ENCODE measurements around the gene AIM2.
A peak's percentile ranks its signal among the peaks of the same experiment; 100 is the strongest.

AIM2 gene

DNA sequence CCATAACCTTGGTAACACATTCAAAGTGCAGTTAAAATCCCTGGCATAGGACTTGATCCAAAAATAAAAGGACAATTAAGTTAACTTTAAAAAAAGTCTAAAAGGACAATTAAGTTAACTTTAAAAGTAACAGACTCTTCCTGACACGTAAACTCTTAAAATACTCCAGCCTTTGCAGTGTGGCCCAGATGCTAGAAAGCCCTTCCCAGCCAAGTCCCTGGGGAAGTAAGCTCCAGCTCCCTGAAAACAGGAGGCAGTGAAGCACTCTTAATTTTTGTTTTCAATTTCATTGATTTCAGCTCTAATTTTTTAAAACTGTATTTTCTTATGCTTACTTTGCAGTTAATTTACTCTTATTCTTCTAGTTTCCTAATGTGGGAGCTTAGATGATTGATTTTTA lies 5.1 kb upstream of the AIM2 start:
- no peak overlapping the region for H3K4me3 ChIP-seq (ENCODE audit: low read length)
- no peak for DNase-seq
- 0 out of 2 replicates have a peak, but pooled peaks cover 3% of the 10 kb centered on the region for H3K27me3 ChIP-seq (replicated peaks; ENCODE audit: insufficient read depth, low read length)
- H3K9ac ChIP-seq (ENCODE audit: low read length), result no peak overlapping the region
- H4K20me1 ChIP-seq (ENCODE audit: insufficient read depth, low read length), result no peaks in the 10 kb centered on the region
- no peak overlapping the region for H3K4me2 ChIP-seq (ENCODE audit: low read depth, low read length)
- H3K27ac ChIP-seq (ENCODE audit: low read length), result no peak overlapping the region
- peaks cover 17% of the 10 kb centered on the region for H3F3A ChIP-seq (ENCODE audit: insufficient read depth, low read length)
- H3K79me2 ChIP-seq (ENCODE audit: low read length), result no peaks in the 10 kb centered on the region
- no peaks in the 10 kb centered on the region for H3K9me3 ChIP-seq (replicated peaks; ENCODE audit: insufficient read depth, low read length)
- H3K36me3 ChIP-seq (replicated peaks; ENCODE audit: insufficient read depth, low read length), result no peaks in the 10 kb centered on the region
- TF ChIP-seq EZH2 (optimal IDR thresholded peaks at IDR 0.05; ENCODE audit: low read depth, low read length), result no peak
- H3K4me1 ChIP-seq (ENCODE audit: low read length), result peaks cover 11% of the 10 kb centered on the region
- no peaks in the 10 kb centered on the region for H3K9me2 ChIP-seq (replicated peaks; ENCODE audit: insufficient read depth, low read length)
- H2AFZ ChIP-seq (ENCODE audit: low read length), result no peak overlapping the region

DNA sequence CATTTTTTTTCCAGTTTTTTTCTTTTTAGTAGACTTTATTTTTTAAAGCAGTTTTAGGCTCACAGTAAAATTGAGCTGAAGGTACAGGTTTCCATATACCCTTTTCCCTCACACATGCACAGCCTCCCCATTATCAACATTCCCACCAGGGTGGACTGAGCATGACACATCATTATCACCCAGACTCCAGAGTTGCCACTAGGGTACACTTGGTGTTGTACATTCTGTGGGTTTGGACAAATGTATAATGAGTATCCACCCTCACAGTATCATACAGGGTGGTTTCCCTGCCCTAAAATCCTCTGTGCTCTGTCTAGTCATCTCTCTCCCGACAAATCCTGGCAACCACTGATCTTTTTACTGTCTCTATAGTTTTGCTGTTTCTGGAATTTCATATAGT lies 3.0 kb upstream of the AIM2 start:
- Histone ChIP-seq H2AFZ (ENCODE audit: low read length) (no peak overlapping the region), H3K36me3 (replicated peaks; ENCODE audit: insufficient read depth, low read length) (no peaks in the 10 kb centered on the region), H3K79me2 (ENCODE audit: low read length) (peaks cover 12% of the 10 kb centered on the region), H3K9me2 (replicated peaks; ENCODE audit: insufficient read depth, low read length) (no peaks in the 10 kb centered on the region), H3K27ac (ENCODE audit: low read length) (no peak overlapping the region), H3K27me3 (replicated peaks; ENCODE audit: insufficient read depth, low read length) (0 out of 2 replicates have a peak, but pooled peaks cover 3% of the 10 kb centered on the region), H3F3A (ENCODE audit: insufficient read depth, low read length) (peaks cover 28% of the 10 kb centered on the region), H4K20me1 (ENCODE audit: insufficient read depth, low read length) (no peaks in the 10 kb centered on the region), H3K4me2 (ENCODE audit: low read depth, low read length) (no peak overlapping the region), H3K9me3 (replicated peaks; ENCODE audit: insufficient read depth, low read length) (no peaks in the 10 kb centered on the region), H3K4me1 (ENCODE audit: low read length) (peaks cover 21% of the 10 kb centered on the region), H3K9ac (ENCODE audit: low read length) (no peak overlapping the region), H3K4me3 (ENCODE audit: low read length) (no peak overlapping the region)
- DNase-seq, result no peak
- TF ChIP-seq EZH2phosphoT487 (IDR thresholded peaks at IDR 0.05; ENCODE audit: low read length) (no peak), EZH2 (optimal IDR thresholded peaks at IDR 0.05; ENCODE audit: low read depth, low read length) (no peak)
- TF ChIP-seq, protein P1, sequence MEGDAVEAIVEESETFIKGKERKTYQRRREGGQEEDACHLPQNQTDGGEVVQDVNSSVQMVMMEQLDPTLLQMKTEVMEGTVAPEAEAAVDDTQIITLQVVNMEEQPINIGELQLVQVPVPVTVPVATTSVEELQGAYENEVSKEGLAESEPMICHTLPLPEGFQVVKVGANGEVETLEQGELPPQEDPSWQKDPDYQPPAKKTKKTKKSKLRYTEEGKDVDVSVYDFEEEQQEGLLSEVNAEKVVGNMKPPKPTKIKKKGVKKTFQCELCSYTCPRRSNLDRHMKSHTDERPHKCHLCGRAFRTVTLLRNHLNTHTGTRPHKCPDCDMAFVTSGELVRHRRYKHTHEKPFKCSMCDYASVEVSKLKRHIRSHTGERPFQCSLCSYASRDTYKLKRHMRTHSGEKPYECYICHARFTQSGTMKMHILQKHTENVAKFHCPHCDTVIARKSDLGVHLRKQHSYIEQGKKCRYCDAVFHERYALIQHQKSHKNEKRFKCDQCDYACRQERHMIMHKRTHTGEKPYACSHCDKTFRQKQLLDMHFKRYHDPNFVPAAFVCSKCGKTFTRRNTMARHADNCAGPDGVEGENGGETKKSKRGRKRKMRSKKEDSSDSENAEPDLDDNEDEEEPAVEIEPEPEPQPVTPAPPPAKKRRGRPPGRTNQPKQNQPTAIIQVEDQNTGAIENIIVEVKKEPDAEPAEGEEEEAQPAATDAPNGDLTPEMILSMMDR (IDR thresholded peaks at IDR 0.05; ENCODE audit: low read length), result no peak

DNA sequence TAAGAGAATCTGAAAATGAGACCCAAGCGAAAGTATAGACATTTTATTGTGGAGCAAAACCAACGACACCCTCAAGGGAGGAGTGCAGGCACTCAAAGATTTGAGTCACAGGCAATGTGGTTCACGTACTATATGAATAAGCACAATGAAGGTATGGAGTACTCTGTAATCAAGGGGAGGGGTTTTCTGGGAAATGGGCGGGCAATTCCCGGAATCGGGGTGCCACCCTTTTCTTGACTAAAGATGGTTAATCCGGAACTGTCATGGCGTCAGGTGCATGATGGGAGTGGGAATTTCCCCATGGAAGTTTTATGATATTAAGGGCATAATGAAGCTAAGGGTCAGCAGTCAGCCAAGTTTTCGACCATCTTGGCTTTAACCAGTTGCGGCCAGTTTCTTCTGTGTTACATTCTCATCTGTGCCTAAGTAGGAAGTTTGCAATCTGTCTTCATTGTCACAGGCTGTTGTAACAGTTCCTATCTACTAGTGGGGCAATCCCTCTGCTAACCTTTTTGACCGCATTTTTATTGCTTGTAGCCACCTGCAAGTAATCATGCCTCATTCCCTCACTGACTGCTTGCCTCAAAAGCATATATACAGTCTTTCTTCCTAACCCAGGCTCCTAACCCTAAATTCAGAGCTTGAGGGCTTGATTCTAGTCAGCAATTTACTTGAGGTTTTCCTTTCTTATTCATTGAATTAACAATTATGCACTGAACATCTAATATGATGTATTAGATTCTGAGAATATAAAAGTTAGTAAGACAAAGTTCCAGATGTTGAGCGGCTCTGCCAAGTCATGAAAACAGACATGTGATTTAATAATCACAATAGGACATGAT lies 775 bp upstream of the AIM2 start:
- Histone ChIP-seq H3K27ac (ENCODE audit: low read length) (peak overlapping the region; percentile 85), H3K79me2 (ENCODE audit: low read length) (peaks cover 15% of the 10 kb centered on the region), H4K20me1 (ENCODE audit: insufficient read depth, low read length) (no peaks in the 10 kb centered on the region), H3K4me2 (ENCODE audit: low read depth, low read length) (peak overlapping the region; percentile 82), H3K9me2 (replicated peaks; ENCODE audit: insufficient read depth, low read length) (no peaks in the 10 kb centered on the region), H3K36me3 (replicated peaks; ENCODE audit: insufficient read depth, low read length) (no peaks in the 10 kb centered on the region), H2AFZ (ENCODE audit: low read length) (peak overlapping the region; percentile 83), H3F3A (ENCODE audit: insufficient read depth, low read length) (peaks cover 28% of the 10 kb centered on the region), H3K9me3 (replicated peaks; ENCODE audit: insufficient read depth, low read length) (no peaks in the 10 kb centered on the region), H3K4me1 (ENCODE audit: low read length) (peaks cover 21% of the 10 kb centered on the region), H3K4me3 (ENCODE audit: low read length) (peak overlapping the region; percentile 66), H3K27me3 (replicated peaks; ENCODE audit: insufficient read depth, low read length) (0 out of 2 replicates have a peak, but pooled peaks cover 3% of the 10 kb centered on the region), H3K9ac (ENCODE audit: low read length) (peak overlapping the region; percentile 68)
- TF ChIP-seq, protein P1 (IDR thresholded peaks at IDR 0.05; ENCODE audit: low read length), result no peak; the same call in 1 of the 2 replicates
- TF ChIP-seq EZH2phosphoT487 (IDR thresholded peaks at IDR 0.05; ENCODE audit: low read length) (no peak), EZH2 (optimal IDR thresholded peaks at IDR 0.05; ENCODE audit: low read depth, low read length) (no peak)
- peak; percentile 92 for DNase-seq

Data from MM.1S (cell line).